Type B pancreatic cell (in vitro differentiated cells): Measurements from ENCODE around the gene CHN1. TPM values are rescaled to one million over a fixed set of nuclear protein-coding genes. Genes with fewer than 3 reads are reported as not detected.

Experiments
- DNase-seq: peaks from one replicate; pipeline ENCODE4 v3.0.0; 2021; ENCODE audit warnings: mixed read lengths; ENCODE audit not compliant: unreplicated experiment; ENCODE audit errors: extremely low spot score
- H3K27ac Mint-ChIP-seq: 2 replicates; pipeline ENCODE4 v1.8.0; 2021; ENCODE audit warnings: mild to moderate bottlenecking, mixed read lengths
- H3K27me3 Mint-ChIP-seq: 2 replicates; pipeline ENCODE4 v1.8.0; 2021; ENCODE audit warnings: mixed read lengths
- H3K36me3 Mint-ChIP-seq: 2 replicates; pipeline ENCODE4 v1.8.0; 2021; ENCODE audit warnings: mixed read lengths
- H3K4me1 Mint-ChIP-seq: one replicate; pipeline ENCODE4 v1.8.0; 2021; ENCODE audit warnings: mixed read lengths; ENCODE audit not compliant: unreplicated experiment
- H3K4me3 Mint-ChIP-seq: 2 replicates; pipeline ENCODE4 v1.8.0; 2021; ENCODE audit warnings: mild to moderate bottlenecking, mixed read lengths
- H3K9me3 Mint-ChIP-seq: 2 replicates; pipeline ENCODE4 v1.8.0; 2021; ENCODE audit warnings: mixed read lengths
- total RNA-seq: library from RNA; stranded (reverse); gene quantifications from 2 replicates; pipeline ENCODE4 v1.2.1, GENCODE V29; 2021; ENCODE audit warnings: low replicate concordance
- TF ChIP-seq, protein P1 (sequence below): fragments of 200-600 bp; sonication (generic); conservative IDR thresholded peaks from 2 replicates; pipeline ENCODE4 v1.5.0; 2021; ENCODE audit warnings: antibody characterized with exemption, mild to moderate bottlenecking

The CHN1 gene
- total RNA-seq, 1 donor from 2014 or later: 24.0 TPM

DNA sequence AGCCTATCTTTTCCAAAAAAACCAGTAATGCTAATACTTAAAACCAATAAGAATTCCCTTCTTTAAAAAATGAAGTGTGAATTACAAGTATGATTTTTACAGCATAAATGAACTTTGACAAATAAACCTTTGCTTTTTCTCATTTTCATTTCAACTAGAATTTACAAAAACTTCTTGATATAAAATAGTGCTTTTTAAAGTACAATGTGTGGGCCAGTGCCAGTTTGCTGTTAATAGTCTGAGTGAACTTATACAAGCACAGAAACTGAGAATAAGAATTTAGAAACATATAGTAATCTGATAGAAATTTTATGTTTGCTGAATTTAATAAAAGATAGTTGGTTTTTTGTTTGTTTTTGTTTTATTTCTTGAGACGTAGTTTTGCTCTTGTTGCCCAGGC, 197.2 kb downstream of the CHN1 start:
- Mint-ChIP-seq H3K36me3 (peaks cover 17% of the 10 kb centered on the region), H3K27me3 (no peaks in the 10 kb centered on the region), H3K4me3 (no peak overlapping the region), H3K9me3 (no peaks in the 10 kb centered on the region), H3K4me1 (peaks cover 12% of the 10 kb centered on the region), H3K27ac (no peak overlapping the region)
- TF ChIP-seq, protein P1, sequence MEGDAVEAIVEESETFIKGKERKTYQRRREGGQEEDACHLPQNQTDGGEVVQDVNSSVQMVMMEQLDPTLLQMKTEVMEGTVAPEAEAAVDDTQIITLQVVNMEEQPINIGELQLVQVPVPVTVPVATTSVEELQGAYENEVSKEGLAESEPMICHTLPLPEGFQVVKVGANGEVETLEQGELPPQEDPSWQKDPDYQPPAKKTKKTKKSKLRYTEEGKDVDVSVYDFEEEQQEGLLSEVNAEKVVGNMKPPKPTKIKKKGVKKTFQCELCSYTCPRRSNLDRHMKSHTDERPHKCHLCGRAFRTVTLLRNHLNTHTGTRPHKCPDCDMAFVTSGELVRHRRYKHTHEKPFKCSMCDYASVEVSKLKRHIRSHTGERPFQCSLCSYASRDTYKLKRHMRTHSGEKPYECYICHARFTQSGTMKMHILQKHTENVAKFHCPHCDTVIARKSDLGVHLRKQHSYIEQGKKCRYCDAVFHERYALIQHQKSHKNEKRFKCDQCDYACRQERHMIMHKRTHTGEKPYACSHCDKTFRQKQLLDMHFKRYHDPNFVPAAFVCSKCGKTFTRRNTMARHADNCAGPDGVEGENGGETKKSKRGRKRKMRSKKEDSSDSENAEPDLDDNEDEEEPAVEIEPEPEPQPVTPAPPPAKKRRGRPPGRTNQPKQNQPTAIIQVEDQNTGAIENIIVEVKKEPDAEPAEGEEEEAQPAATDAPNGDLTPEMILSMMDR: no peak
- DNase-seq: no peak

DNA sequence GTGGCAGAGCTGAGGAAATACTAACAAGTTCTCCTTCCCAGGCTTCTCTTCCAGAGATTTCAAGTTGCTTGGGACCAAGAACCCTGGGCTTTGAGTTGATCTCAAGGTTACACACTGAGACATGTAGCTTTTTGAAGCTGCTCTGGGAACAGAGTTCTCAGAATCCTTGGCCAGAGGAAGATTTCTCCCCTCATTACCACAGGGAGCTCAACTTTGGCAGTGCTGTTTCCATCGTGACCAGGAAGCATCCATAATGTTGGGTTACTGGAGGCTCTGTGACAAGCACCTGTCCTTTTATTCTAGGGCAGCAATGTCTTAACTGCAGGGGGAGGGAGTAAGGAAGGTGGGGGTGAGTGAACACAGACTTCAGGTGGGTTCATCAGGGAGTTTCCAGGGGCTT, 199.4 kb downstream of the CHN1 start:
- no peak for DNase-seq
- Mint-ChIP-seq H3K4me1 (peaks cover 12% of the 10 kb centered on the region), H3K4me3 (no peak overlapping the region), H3K9me3 (no peaks in the 10 kb centered on the region), H3K36me3 (peaks cover 22% of the 10 kb centered on the region), H3K27me3 (no peaks in the 10 kb centered on the region), H3K27ac (no peak overlapping the region)
- TF ChIP-seq, protein P1: no peak

- H3K27me3 Mint-ChIP-seq: no peaks in the 10 kb centered on the region
- peaks cover 19% of the 10 kb centered on the region for H3K4me1 Mint-ChIP-seq
- H3K4me3 Mint-ChIP-seq: no peak overlapping the region
- TF ChIP-seq, protein P1: no peak
- DNase-seq: no peak
- H3K9me3 Mint-ChIP-seq: no peaks in the 10 kb centered on the region
- H3K27ac Mint-ChIP-seq: no peak overlapping the region
- peaks cover 32% of the 10 kb centered on the region for H3K36me3 Mint-ChIP-seq
Measured at GRCh38 chr2:174802459-174802858, 202.7 kb downstream of the CHN1 start.

DNA sequence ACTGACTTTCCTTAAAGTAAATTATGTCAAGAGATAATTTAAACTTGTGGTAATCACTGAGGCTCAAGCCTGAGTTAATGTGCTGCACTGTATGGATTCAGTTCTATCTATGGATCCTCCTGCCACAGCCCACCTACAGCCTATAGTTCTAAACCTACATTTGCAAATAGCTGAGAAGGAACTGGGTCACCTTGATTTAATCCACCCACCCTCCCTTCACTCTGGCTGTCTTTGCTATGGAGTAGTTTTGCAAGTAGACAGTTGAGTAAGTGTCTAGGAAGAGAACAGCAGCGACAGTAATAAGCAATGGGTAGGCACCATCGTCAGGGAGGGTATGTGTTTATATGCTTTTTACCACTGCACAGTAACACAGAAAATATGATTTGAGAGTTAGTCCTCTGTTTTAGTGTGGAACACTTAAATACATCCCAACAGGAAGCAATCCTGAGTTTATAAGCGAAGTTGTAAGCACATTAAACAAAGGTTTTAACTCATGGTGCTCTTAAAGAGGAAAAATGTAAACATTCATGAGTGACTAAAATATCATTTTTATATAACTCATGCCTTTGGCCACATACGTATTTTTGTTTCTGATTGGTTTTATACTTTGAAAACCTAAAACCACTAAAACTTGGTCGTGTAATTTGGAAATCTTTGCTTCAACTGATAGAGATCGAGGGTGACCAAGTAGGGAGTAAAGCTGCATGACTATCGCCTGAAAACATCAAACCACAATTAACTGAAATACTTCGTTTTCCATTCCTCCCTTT, 204.6 kb downstream of the CHN1 start:
- DNase-seq: no peak
- Mint-ChIP-seq H3K27me3 (no peaks in the 10 kb centered on the region), H3K36me3 (peaks cover 25% of the 10 kb centered on the region), H3K4me3 (no peak overlapping the region), H3K27ac (no peak overlapping the region), H3K9me3 (no peaks in the 10 kb centered on the region), H3K4me1 (peaks cover 18% of the 10 kb centered on the region)
- TF ChIP-seq, protein P1: no peak

DNA sequence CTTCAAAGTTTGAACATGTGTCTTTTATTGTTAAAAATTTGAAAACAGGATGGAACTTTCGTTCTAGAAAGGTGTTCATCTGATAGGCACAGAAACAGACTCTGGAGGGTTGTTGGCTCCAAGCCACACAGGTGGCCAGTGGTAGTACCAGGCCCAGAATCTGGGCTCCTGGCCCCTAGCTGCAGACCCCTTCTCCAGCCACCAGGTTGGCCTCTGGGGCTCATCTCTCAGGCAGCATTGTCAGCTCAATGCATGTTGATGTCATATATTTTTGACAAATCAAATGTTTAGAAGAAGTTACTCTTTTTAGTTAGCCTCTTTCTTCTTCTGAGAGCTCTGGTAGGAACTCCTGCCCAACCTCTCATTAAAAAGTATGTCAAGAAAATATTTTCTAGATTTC, 206.4 kb downstream of the CHN1 start:
- no peak overlapping the region for H3K4me3 Mint-ChIP-seq
- TF ChIP-seq, protein P1: peak; percentile 37
- DNase-seq: no peak
- peaks cover 18% of the 10 kb centered on the region for H3K4me1 Mint-ChIP-seq
- no peak overlapping the region for H3K27ac Mint-ChIP-seq
- H3K27me3 Mint-ChIP-seq: no peaks in the 10 kb centered on the region
- H3K9me3 Mint-ChIP-seq: no peaks in the 10 kb centered on the region
- peaks cover 18% of the 10 kb centered on the region for H3K36me3 Mint-ChIP-seq
